ENCODE measurements around the gene MUC20. TPM values are rescaled to one million over a fixed set of nuclear protein-coding genes. Genes with fewer than 3 reads are reported as not detected.

MUC20 gene
- total and polyA plus RNA-seq, 2 experiments from 2014 or later = not detected

DNA sequence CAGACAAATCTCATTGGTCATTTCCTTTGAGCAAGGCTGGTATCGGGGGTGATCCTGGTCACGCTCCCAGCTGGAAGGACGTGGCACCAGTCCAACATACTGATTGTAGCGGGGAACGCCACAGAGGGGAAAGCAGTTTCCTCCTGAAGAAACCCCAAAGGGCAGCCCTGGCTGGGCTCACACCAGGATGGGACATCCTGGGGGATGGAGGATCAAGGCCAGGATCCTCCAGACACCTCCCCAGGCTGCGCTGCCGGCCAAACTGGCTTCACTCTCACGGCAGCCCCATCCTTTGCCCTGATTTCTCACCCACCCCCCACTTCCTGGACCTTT lies 36.6 kb downstream of the MUC20 start:
- Histone ChIP-seq H3K36me3 (ENCODE audit: low read depth) (no peaks in the 10 kb centered on the region), H3K27ac (no peak overlapping the region), H2AFZ (no peak overlapping the region), H4K20me1 (ENCODE audit: insufficient read depth) (no peaks in the 10 kb centered on the region), H3K4me3 (no peak overlapping the region), H3K9me3 (ENCODE audit: low read depth) (no peaks in the 10 kb centered on the region), H3K4me1 (ENCODE audit: insufficient read depth) (no peaks in the 10 kb centered on the region), H3K9ac (no peak overlapping the region), H3K79me2 (ENCODE audit: insufficient read depth) (no peaks in the 10 kb centered on the region), H3K9me2 (ENCODE audit: insufficient read depth) (no peaks in the 10 kb centered on the region), H3F3A (ENCODE audit: insufficient read depth) (no peaks in the 10 kb centered on the region), H3K27me3 (replicated peaks; ENCODE audit: insufficient read depth) (peaks cover 31% of the 10 kb centered on the region), H3K4me2 (ENCODE audit: unreplicated experiment) (no peak overlapping the region)
- 33% methylated on average over 8 of the region's 8 CpGs for WGBS, 2 experiments (ENCODE audit: low coverage in 1 of 2, low lambda C conversion rate in 2 of 2, missing lambda C conversion rate in 2 of 2)
- in situ Hi-C loops (cut with MboI) = no loop called here
- no peak for TF ChIP-seq EZH2 (IDR thresholded peaks at IDR 0.05; ENCODE audit: insufficient read depth, poor library complexity, severe bottlenecking)
- no peak for TF ChIP-seq EZH2phosphoT487 (IDR thresholded peaks at IDR 0.05; ENCODE audit: insufficient read depth, low read depth)
- no peak for DNase-seq

DNA sequence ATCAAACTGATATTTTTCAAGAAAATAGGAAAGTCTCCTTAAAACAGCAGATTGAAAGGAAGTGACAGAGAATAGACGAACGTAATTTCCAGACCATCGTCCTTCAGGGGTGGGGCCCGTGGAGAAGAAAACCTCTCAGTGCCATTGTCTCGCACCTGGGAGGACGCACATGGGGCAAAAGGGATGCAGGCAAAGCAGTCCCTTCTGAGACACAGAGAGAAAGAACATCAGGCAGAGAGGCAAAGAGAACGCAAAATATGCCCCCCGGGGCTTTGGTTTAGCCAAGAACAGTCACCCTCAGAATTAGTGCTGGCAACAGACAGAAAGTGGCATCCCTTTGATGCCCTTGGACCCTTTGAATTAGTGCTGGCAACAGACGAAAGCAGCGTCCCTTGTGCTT lies 37.0 kb downstream of the MUC20 start:
- Histone ChIP-seq H3K4me2 (ENCODE audit: unreplicated experiment) (no peak overlapping the region), H3F3A (ENCODE audit: insufficient read depth) (no peaks in the 10 kb centered on the region), H3K9me2 (ENCODE audit: insufficient read depth) (no peaks in the 10 kb centered on the region), H3K27ac (no peak overlapping the region), H3K9ac (no peak overlapping the region), H3K9me3 (ENCODE audit: low read depth) (no peaks in the 10 kb centered on the region), H3K79me2 (ENCODE audit: insufficient read depth) (no peaks in the 10 kb centered on the region), H3K4me1 (ENCODE audit: insufficient read depth) (no peaks in the 10 kb centered on the region), H3K4me3 (no peak overlapping the region), H3K27me3 (replicated peaks; ENCODE audit: insufficient read depth) (peaks cover 31% of the 10 kb centered on the region), H2AFZ (no peak overlapping the region), H4K20me1 (ENCODE audit: insufficient read depth) (no peaks in the 10 kb centered on the region), H3K36me3 (ENCODE audit: low read depth) (no peaks in the 10 kb centered on the region)
- DNase-seq = no peak
- TF ChIP-seq EZH2phosphoT487 (IDR thresholded peaks at IDR 0.05; ENCODE audit: insufficient read depth, low read depth) (no peak), EZH2 (IDR thresholded peaks at IDR 0.05; ENCODE audit: insufficient read depth, poor library complexity, severe bottlenecking) (no peak)
- whole genome bisulfite sequencing, 2 experiments (ENCODE audit: low coverage in 1 of 2, low lambda C conversion rate in 2 of 2, missing lambda C conversion rate in 2 of 2) = 47 to 52% methylated on average over 10 of the region's 10 CpGs
- in situ Hi-C loops (cut with MboI) = no loop called here

DNA sequence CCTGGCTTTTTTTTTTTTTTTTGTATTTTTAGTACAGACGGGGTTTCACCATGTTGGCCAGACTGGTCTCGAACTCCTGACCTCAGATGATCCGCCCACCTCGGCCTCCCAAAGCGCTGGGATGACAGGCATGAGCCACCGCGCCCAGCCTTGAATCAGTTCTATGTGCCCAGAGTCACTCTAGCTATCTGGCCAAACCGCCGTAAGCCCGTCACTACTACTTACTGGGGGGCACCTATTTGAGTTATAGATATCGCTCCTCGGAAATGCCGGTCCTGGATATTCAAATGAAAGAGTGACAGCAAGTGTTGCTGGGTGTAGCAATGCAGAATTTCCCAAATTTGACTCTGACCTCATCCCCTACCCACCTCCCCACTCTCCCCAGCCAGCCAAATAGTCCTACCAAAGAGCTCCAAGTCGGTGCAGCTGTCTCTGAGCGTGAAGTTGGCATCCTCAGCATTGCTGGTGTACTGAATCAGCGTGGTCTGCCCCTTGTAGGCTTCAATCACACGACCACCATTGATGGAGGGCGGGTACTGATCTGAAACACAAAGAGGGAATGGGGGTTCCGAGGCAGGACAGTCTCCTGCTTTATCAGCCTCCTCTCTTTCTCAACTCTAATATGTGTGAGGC lies 38.1 kb downstream of the MUC20 start:
- Histone ChIP-seq H3K36me3 (ENCODE audit: low read depth) (no peaks in the 10 kb centered on the region), H3K4me1 (ENCODE audit: insufficient read depth) (no peaks in the 10 kb centered on the region), H3K79me2 (ENCODE audit: insufficient read depth) (no peaks in the 10 kb centered on the region), H3K4me2 (ENCODE audit: unreplicated experiment) (no peak overlapping the region), H4K20me1 (ENCODE audit: insufficient read depth) (no peaks in the 10 kb centered on the region), H3K4me3 (no peak overlapping the region), H3F3A (ENCODE audit: insufficient read depth) (no peaks in the 10 kb centered on the region), H3K9ac (no peak overlapping the region), H3K27me3 (replicated peaks; ENCODE audit: insufficient read depth) (peaks cover 27% of the 10 kb centered on the region), H2AFZ (no peak overlapping the region), H3K27ac (no peak overlapping the region), H3K9me2 (ENCODE audit: insufficient read depth) (no peaks in the 10 kb centered on the region), H3K9me3 (ENCODE audit: low read depth) (no peaks in the 10 kb centered on the region)
- no peak for DNase-seq
- no peak for TF ChIP-seq EZH2 (IDR thresholded peaks at IDR 0.05; ENCODE audit: insufficient read depth, poor library complexity, severe bottlenecking)
- no peak for TF ChIP-seq EZH2phosphoT487 (IDR thresholded peaks at IDR 0.05; ENCODE audit: insufficient read depth, low read depth)
- in situ Hi-C loops (cut with MboI) = no loop called here
- WGBS, 2 experiments (ENCODE audit: low coverage in 1 of 2, low lambda C conversion rate in 2 of 2, missing lambda C conversion rate in 2 of 2) = 56 to 60% methylated on average over 19 of the region's 19 CpGs

DNA sequence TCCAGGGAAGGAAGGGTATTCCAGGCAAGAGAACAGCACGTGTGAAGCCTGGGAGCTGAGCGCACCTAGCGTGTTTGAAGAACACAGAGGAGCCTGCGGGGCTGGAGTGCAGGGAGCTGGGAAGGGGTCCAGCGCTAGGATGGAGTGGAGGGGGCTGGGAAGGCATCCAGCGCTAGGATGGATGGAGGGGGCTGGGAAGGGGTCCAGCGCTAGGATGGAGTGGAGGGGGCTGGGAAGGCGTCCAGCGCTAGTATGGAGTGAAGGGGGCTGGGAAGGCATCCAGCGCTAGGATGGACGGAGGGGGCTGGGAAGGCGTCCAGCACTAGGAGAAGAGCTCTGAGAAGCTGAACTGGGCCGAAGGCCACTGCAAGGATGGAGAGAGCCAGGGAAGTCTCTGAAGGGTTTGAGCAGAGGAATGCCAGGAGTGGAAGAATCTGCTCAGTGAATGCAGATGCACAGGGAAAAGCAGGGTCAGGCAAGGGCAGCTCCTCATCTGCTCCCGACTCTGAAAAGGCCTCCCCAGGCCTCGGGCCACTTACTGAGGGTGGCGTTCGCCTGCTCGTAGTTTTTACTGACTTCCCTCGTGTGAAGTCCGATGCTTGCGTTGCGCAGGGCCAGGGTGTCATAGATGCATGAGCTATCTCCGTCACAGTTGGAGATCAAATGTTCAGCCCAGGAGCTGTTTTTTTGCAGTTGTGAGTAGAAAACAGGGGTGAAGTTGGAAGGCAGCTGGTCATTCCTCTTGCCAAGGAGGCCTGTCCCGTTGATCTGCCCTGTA lies 39.8 kb downstream of the MUC20 start:
- 49 to 51% methylated on average over 23 to 24 of the region's 24 CpGs for WGBS, 2 experiments (ENCODE audit: low coverage in 1 of 2, low lambda C conversion rate in 2 of 2, missing lambda C conversion rate in 2 of 2)
- no peak overlapping the region for H3K4me3 ChIP-seq
- no peak for TF ChIP-seq EZH2phosphoT487 (IDR thresholded peaks at IDR 0.05; ENCODE audit: insufficient read depth, low read depth)
- TF ChIP-seq EZH2 (IDR thresholded peaks at IDR 0.05; ENCODE audit: insufficient read depth, poor library complexity, severe bottlenecking) = no peak
- H3K79me2 ChIP-seq (ENCODE audit: insufficient read depth) = no peaks in the 10 kb centered on the region
- H3K4me1 ChIP-seq (ENCODE audit: insufficient read depth) = no peaks in the 10 kb centered on the region
- H3K27ac ChIP-seq = no peak overlapping the region
- in situ Hi-C loops (cut with MboI) = no loop called here
- no peak for DNase-seq
- H3K36me3 ChIP-seq (ENCODE audit: low read depth) = no peaks in the 10 kb centered on the region
- H3K9me2 ChIP-seq (ENCODE audit: insufficient read depth) = no peaks in the 10 kb centered on the region
- peaks cover 22% of the 10 kb centered on the region for H3K27me3 ChIP-seq (replicated peaks; ENCODE audit: insufficient read depth)
- H3K9me3 ChIP-seq (ENCODE audit: low read depth) = no peaks in the 10 kb centered on the region
- H3K4me2 ChIP-seq (ENCODE audit: unreplicated experiment) = no peak overlapping the region
- no peaks in the 10 kb centered on the region for H4K20me1 ChIP-seq (ENCODE audit: insufficient read depth)
- H3F3A ChIP-seq (ENCODE audit: insufficient read depth) = no peaks in the 10 kb centered on the region
- H2AFZ ChIP-seq = no peak overlapping the region
- no peak overlapping the region for H3K9ac ChIP-seq
